Caco-2 (cell line): ENCODE data around the gene OSBPL10. TPM values are rescaled to one million over a fixed set of nuclear protein-coding genes. Genes with fewer than 3 reads are reported as not detected.
A peak's percentile ranks its signal among the peaks of the same experiment; 100 is the strongest.

ENCODE experiments used
- BruUV-seq: library from RNA; stranded (reverse); fragments of 400-500 nt; replicated peaks from 2 replicates; lab custom pipeline; 2021; lab: Mats Ljungman, UMichigan
- CTCF ChIA-PET: fragments of 300-600 bp; sonication (Branson Sonifier 250); formaldehyde crosslinking; loops from one replicate; lab custom pipeline; 2022; ENCODE audit warnings: antibody characterized with exemption; lab: Charles Lee
- POLR2A ChIA-PET: fragments of 300-600 bp; sonication (Branson Sonifier 250); formaldehyde crosslinking; loops from one replicate; lab custom pipeline; 2022; ENCODE audit warnings: antibody characterized with exemption; lab: Charles Lee
- DNase-seq, 2 experiments: peaks; one replicate each; pipeline versions ENCODE4 v3.0.0 to v3.0.0-alpha.2; 2020 to 2022
- H3K27me3 ChIP-seq: replicated peaks from 2 replicates; pipeline ENCODE4 v1.6.0; 2011; ENCODE audit warnings: low read length; ENCODE audit not compliant: control insufficient read depth, insufficient read depth
- H3K36me3 ChIP-seq: 2 replicates; pipeline ENCODE4 v1.5.1; 2011; ENCODE audit warnings: low read length; ENCODE audit not compliant: control insufficient read depth, insufficient read depth
- H3K4me1 ChIP-seq: fragments of 250-450 bp; sonication (Bioruptor Pico); 2 replicates; pipeline ENCODE4 v1.5.1; 2020; ENCODE audit warnings: mild to moderate bottlenecking
- H3K4me3 ChIP-seq: 2 replicates; pipeline ENCODE4 v1.5.1; 2011; ENCODE audit warnings: low read depth, mild to moderate bottlenecking, control low read depth, low read length
- H3K9me3 ChIP-seq: fragments of 250-450 bp; sonication (Bioruptor Pico); 2 replicates; pipeline ENCODE4 v1.5.1; 2020; ENCODE audit warnings: mild to moderate bottlenecking, moderate library complexity
- H3K27ac Mint-ChIP-seq: one replicate; pipeline ENCODE4 v1.8.0; 2022; ENCODE audit warnings: mixed read lengths; ENCODE audit not compliant: unreplicated experiment
- H3K27me3 Mint-ChIP-seq: one replicate; pipeline ENCODE4 v1.8.0; 2022; ENCODE audit warnings: mixed read lengths; ENCODE audit not compliant: insufficient read depth, unreplicated experiment
- H3K36me3 Mint-ChIP-seq: one replicate; pipeline ENCODE4 v1.8.0; 2022; ENCODE audit warnings: mild to moderate bottlenecking, mixed read lengths; ENCODE audit not compliant: insufficient read depth, unreplicated experiment
- H3K4me1 Mint-ChIP-seq: one replicate; pipeline ENCODE4 v1.8.0; 2022; ENCODE audit warnings: low read depth, mixed read lengths; ENCODE audit not compliant: unreplicated experiment
- H3K4me3 Mint-ChIP-seq: one replicate; pipeline ENCODE4 v1.8.0; 2022; ENCODE audit warnings: mild to moderate bottlenecking, moderate library complexity, mixed read lengths; ENCODE audit not compliant: unreplicated experiment
- H3K9me3 Mint-ChIP-seq: one replicate; pipeline ENCODE4 v1.8.0; 2022; ENCODE audit warnings: mixed read lengths; ENCODE audit not compliant: unreplicated experiment
- CTCF ChIP-seq, 2 experiments: fragments of 200-600 bp in 1 of 2; IDR thresholded peaks; 1 replicate in 1 of 2; 2 replicates in 1 of 2; pipeline versions ENCODE4 v1.5.1 to v1.8.0; 2011 to 2022; ENCODE audit warnings: antibody characterized with exemption in 1 of 2, control low read depth in 1 of 2, inconsistent platforms in 1 of 2, low read depth in 1 of 2, low read length in 1 of 2, mild to moderate bottlenecking in 1 of 2, moderate library complexity in 1 of 2; ENCODE audit not compliant: insufficient read depth in 1 of 2, severe bottlenecking in 1 of 2, unreplicated experiment in 1 of 2
- intact Hi-C: fragments of 100-400 bp; cut with micrococcal nuclease; formaldehyde crosslinking; loops from one replicate; pipeline ENCODE4 v1.10.0; 2022; ENCODE audit not compliant: unreplicated experiment
- total RNA-seq: library from RNA; stranded (reverse); gene quantifications from 2 replicates; pipeline ENCODE4 v1.2.3, GENCODE V29; 2022

OSBPL10 gene
- total RNA-seq, 1 experiment from 2014 or later: 71.2 TPM

GRCh38 chr3:31754575-31755278 is 226.3 kb downstream of the OSBPL10 start:
- ChIA-PET POLR2A (no interaction called here), CTCF (no interaction called here)
- no peaks in the 10 kb centered on the region for H3K27me3 ChIP-seq
- intact Hi-C loops: no loop called here
- Mint-ChIP-seq H3K4me3 (no peak overlapping the region), H3K27ac (no peak overlapping the region), H3K4me1 (peaks cover 27% of the 10 kb centered on the region), H3K36me3 (peaks cover 19% of the 10 kb centered on the region), H3K9me3 (no peaks in the 10 kb centered on the region), H3K27me3 (no peaks in the 10 kb centered on the region)
- no peak for DNase-seq
- TF ChIP-seq CTCF (IDR thresholded peaks at IDR 0.05; ENCODE audit: insufficient read depth in 1 of 2, low read depth in 1 of 2, low read length in 1 of 2, severe bottlenecking in 1 of 2, unreplicated experiment in 1 of 2): no peak
- H3K4me3 ChIP-seq: no peak overlapping the region
- no peaks in the 10 kb centered on the region for H3K36me3 ChIP-seq
- no peaks in the 10 kb centered on the region for H3K9me3 ChIP-seq
- peaks cover 29% of the 10 kb centered on the region for H3K4me1 ChIP-seq
- BruUV-seq: no TSS peak

- intact Hi-C loops: loop anchor here (2.0 kb wide), 1 partner anchor 28 kb away; no protein-coding TSS in a partner anchor
- H3K27me3 Mint-ChIP-seq: no peaks in the 10 kb centered on the region
- BruUV-seq: no TSS peak
- no peak for DNase-seq
- no peaks in the 10 kb centered on the region for H3K9me3 ChIP-seq
- peaks cover 26% of the 10 kb centered on the region for H3K36me3 Mint-ChIP-seq
- H3K4me1 Mint-ChIP-seq: peaks cover 38% of the 10 kb centered on the region
- no peak overlapping the region for H3K4me3 Mint-ChIP-seq
- H3K9me3 Mint-ChIP-seq: no peaks in the 10 kb centered on the region
- H3K4me1 ChIP-seq: peaks cover 44% of the 10 kb centered on the region
- ChIA-PET POLR2A (interaction anchor here (0.6 to 1.2 kb wide), 3 partner anchors 82 to 221 kb away, joined by 3 to 5 read pairs (median 4); partner anchors contain the start of gene STT3B), CTCF (interaction anchor here (0.7 to 1.2 kb wide), 2 partner anchors 28 to 201 kb away, joined by 4 to 9 read pairs; no protein-coding TSS in a partner anchor)
- no peak overlapping the region for H3K4me3 ChIP-seq
- H3K36me3 ChIP-seq: no peaks in the 10 kb centered on the region
- TF ChIP-seq CTCF (IDR thresholded peaks at IDR 0.05; ENCODE audit: insufficient read depth in 1 of 2, low read depth in 1 of 2, low read length in 1 of 2, severe bottlenecking in 1 of 2, unreplicated experiment in 1 of 2): no peak
- H3K27me3 ChIP-seq: no peaks in the 10 kb centered on the region
- no peak overlapping the region for H3K27ac Mint-ChIP-seq
These were observed 228.0 kb downstream of the OSBPL10 start for GRCh38 chr3:31753050-31753425.

- H3K4me3 ChIP-seq: no peak overlapping the region
- TF ChIP-seq CTCF (IDR thresholded peaks at IDR 0.05; ENCODE audit: insufficient read depth in 1 of 2, low read depth in 1 of 2, low read length in 1 of 2, severe bottlenecking in 1 of 2, unreplicated experiment in 1 of 2): no peak
- H3K9me3 Mint-ChIP-seq: no peaks in the 10 kb centered on the region
- H3K27ac Mint-ChIP-seq: no peak overlapping the region
- CTCF ChIA-PET: interaction anchor here (1.2 kb wide), 1 partner anchor 28 kb away, joined by 9 read pairs; no protein-coding TSS in a partner anchor
- H3K4me3 Mint-ChIP-seq: no peak overlapping the region
- H3K36me3 ChIP-seq: no peaks in the 10 kb centered on the region
- no TSS peak for BruUV-seq
- no peaks in the 10 kb centered on the region for H3K27me3 Mint-ChIP-seq
- H3K4me1 ChIP-seq: peaks cover 48% of the 10 kb centered on the region
- H3K4me1 Mint-ChIP-seq: peaks cover 42% of the 10 kb centered on the region
- intact Hi-C loops: loop anchor here (2.0 kb wide), 1 partner anchor 28 kb away; no protein-coding TSS in a partner anchor
- no peaks in the 10 kb centered on the region for H3K9me3 ChIP-seq
- no peaks in the 10 kb centered on the region for H3K27me3 ChIP-seq
- H3K36me3 Mint-ChIP-seq: peaks cover 26% of the 10 kb centered on the region
- POLR2A ChIA-PET: interaction anchor here (0.6 to 1.2 kb wide), 3 partner anchors 217 to 375 kb away, joined by 3 to 4 read pairs (median 3); partner anchors contain the start of gene STT3B
- DNase-seq: peak; percentile 66 to 77
These were observed 228.6 kb downstream of the OSBPL10 start for GRCh38 chr3:31752305-31753049.
